Measurements from ENCODE around the gene HYI.

HYI gene

GRCh38 chr1:43454270-43455011 lies 710 bp upstream of the HYI start:
- TF ChIP-seq CTCF (IDR thresholded peaks at IDR 0.05): no peak

- no peak for TF ChIP-seq CTCF (IDR thresholded peaks at IDR 0.05)
Measured at GRCh38 chr1:43452789-43453441, 816 bp downstream of the HYI start.

GRCh38 chr1:43451701-43452532 lies 1.8 kb downstream of the HYI start:
- no peak for TF ChIP-seq CTCF (IDR thresholded peaks at IDR 0.05)

- TF ChIP-seq CTCF (IDR thresholded peaks at IDR 0.05): no peak
Measured at GRCh38 chr1:43451157-43451591, 2.6 kb downstream of the HYI start.

GRCh38 chr1:43450251-43450941 lies 3.3 kb downstream of the HYI start:
- no peak for TF ChIP-seq CTCF (IDR thresholded peaks at IDR 0.05)

- no peak for TF ChIP-seq CTCF (IDR thresholded peaks at IDR 0.05)
Measured at GRCh38 chr1:43449708-43450069, 4.0 kb downstream of the HYI start.
